Activated CD8-positive, alpha-beta memory T cell treated with anti-CD3 and anti-CD28 coated beads, Interleukin-2, amount 50 U/mL, for 1 hour (primary cell): ENCODE measurements around the gene HOXA6.

ENCODE experiments used
- DNase-seq: peaks from one replicate; pipeline ENCODE4 v3.0.0-alpha.2; 2020; ENCODE audit errors: extremely low read depth

Gene HOXA6

GRCh38 chr7:27122077-27122910 lies 25.3 kb downstream of the HOXA6 start:
- DNase-seq: no peak

GRCh38 chr7:27121684-27122076 lies 25.9 kb downstream of the HOXA6 start:
- no peak for DNase-seq

- DNase-seq: no peak
These were observed 28.1 kb downstream of the HOXA6 start for GRCh38 chr7:27119412-27119911.

- no peak for DNase-seq
These were observed 29.0 kb downstream of the HOXA6 start for GRCh38 chr7:27118580-27118979.

- no peak for DNase-seq
These were observed 29.6 kb downstream of the HOXA6 start for GRCh38 chr7:27117887-27118491.

GRCh38 chr7:27116962-27117886 lies 30.4 kb downstream of the HOXA6 start:
- DNase-seq: no peak

- no peak for DNase-seq
These were observed 31.3 kb downstream of the HOXA6 start for GRCh38 chr7:27116031-27116961.

- DNase-seq: no peak
These were observed 32.1 kb downstream of the HOXA6 start for GRCh38 chr7:27115221-27116026.

GRCh38 chr7:27114881-27115220 lies 32.7 kb downstream of the HOXA6 start:
- no peak for DNase-seq

GRCh38 chr7:27113991-27114769 lies 33.4 kb downstream of the HOXA6 start:
- DNase-seq: no peak

GRCh38 chr7:27112955-27113949 lies 34.3 kb downstream of the HOXA6 start:
- DNase-seq: no peak

GRCh38 chr7:27112361-27112760 lies 35.2 kb downstream of the HOXA6 start:
- DNase-seq: no peak

- DNase-seq: no peak
These were observed 35.8 kb downstream of the HOXA6 start for GRCh38 chr7:27111751-27112277.

- no peak for DNase-seq
These were observed 36.4 kb downstream of the HOXA6 start for GRCh38 chr7:27111042-27111750.

GRCh38 chr7:27110186-27111031 lies 37.2 kb downstream of the HOXA6 start:
- DNase-seq: no peak

GRCh38 chr7:27109466-27110185 lies 37.9 kb downstream of the HOXA6 start:
- DNase-seq: no peak
